Mucosa of rectum (tissue), 2 donors: Measurements from ENCODE around the gene ADAM12.

ENCODE experiments used
- H3K27ac ChIP-seq, 2 donors: one replicate each; pipeline ENCODE4 v1.7.0; 2013; ENCODE audit warnings: inconsistent platforms in 2 of 2, low read depth in 2 of 2, low read length in 2 of 2
- H3K27me3 ChIP-seq, 2 donors: one replicate each; pipeline ENCODE4 v1.7.0; 2013; ENCODE audit warnings: low read length in 2 of 2; ENCODE audit not compliant: control insufficient read depth in 2 of 2, insufficient read depth in 2 of 2
- H3K36me3 ChIP-seq, 2 donors: one replicate each; pipeline ENCODE4 v1.7.0; 2013; ENCODE audit warnings: low read length in 2 of 2; ENCODE audit not compliant: control insufficient read depth in 2 of 2, insufficient read depth in 2 of 2
- H3K4me1 ChIP-seq, 2 donors: one replicate each; pipeline ENCODE4 v1.7.0; 2013; ENCODE audit warnings: low read length in 2 of 2, mild to moderate bottlenecking in 1 of 2; ENCODE audit not compliant: control insufficient read depth in 2 of 2, insufficient read depth in 2 of 2
- H3K4me3 ChIP-seq, 2 donors: one replicate each; pipeline ENCODE4 v1.7.0; 2013; ENCODE audit warnings: low read length in 2 of 2
- H3K9ac ChIP-seq, 2 donors: one replicate each; pipeline ENCODE4 v1.7.0; 2013; ENCODE audit warnings: low read length in 2 of 2, low read depth in 1 of 2, mild to moderate bottlenecking in 1 of 2
- H3K9me3 ChIP-seq, 2 donors: one replicate each; pipeline ENCODE4 v1.7.0; 2013; ENCODE audit warnings: low read length in 2 of 2; ENCODE audit not compliant: control insufficient read depth in 2 of 2
- donor health status: healthy.
- donor health status: Normal muscosa, but diverticular disease.

ADAM12 gene

DNA sequence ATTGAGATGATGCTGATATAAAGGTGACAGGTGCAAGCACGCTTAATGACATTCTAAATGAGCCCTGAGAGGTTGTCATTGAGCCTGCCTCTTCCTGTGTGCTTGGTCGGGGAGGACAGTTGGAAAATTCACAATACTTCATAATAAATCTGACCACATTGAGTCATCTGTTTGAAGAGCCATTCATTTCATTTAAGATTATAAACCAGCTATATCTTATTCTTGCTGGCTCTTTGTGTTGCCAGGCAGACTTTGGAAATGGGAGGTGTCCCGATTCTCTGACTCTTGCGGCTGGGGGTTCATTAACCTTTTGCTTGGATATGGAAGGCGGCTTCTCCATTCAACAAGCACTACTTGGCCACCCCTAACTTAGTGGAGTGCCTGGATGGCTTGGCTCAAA is 293.7 kb downstream of the ADAM12 start:
- Histone ChIP-seq H3K27ac (no peak overlapping the region), H3K4me3 (no peak overlapping the region), H3K27me3 (no peaks in the 10 kb centered on the region), H3K4me1 (no peaks in the 10 kb centered on the region), H3K9ac (no peak overlapping the region), H3K36me3 (no peaks in the 10 kb centered on the region), H3K9me3 (no peaks in the 10 kb centered on the region)

DNA sequence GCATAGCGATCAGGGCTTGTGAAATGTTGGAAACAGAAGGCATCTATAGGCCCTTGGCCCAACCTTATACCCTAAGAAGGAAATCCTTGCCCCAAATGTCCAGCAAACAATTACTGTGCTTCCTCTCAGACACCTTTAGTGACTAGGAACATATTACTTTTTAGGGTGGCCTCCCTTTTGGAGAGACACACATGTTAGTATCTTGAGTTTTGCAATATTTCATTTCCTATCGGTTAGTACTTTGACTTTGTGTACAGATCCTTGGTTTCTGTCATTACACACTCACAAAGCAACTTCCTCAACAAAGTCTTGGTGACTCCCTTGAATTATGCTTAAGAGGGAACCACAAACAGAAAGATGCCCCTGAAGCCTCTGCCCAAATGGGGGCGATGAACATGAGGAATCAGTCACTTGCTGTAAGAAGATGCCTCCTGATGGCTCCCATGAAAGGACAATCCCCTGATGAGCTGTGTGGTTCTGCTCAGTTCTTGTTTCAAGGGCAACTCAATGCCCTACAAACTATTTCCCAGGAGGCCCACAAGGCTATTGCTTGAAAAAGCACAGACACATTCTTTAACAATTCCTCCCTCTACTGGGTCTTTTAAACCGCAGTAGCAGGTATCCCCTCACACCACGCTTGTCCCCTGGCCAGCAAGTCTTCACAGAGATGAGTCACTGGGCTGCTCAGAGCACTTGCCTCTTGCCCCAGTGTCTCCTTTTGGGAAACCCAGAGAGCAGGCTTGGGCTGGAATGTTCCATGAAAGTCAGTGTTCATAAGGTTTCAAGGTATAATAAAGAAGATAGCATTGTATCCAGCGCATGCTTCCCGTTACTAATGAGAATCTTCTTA is 295.7 kb downstream of the ADAM12 start:
- no peaks in the 10 kb centered on the region for H3K9me3 ChIP-seq
- H3K4me3 ChIP-seq = no peak overlapping the region
- no peaks in the 10 kb centered on the region for H3K36me3 ChIP-seq
- no peaks in the 10 kb centered on the region for H3K27me3 ChIP-seq
- H3K4me1 ChIP-seq = no peaks in the 10 kb centered on the region
- no peak overlapping the region for H3K9ac ChIP-seq
- H3K27ac ChIP-seq = no peak overlapping the region

DNA sequence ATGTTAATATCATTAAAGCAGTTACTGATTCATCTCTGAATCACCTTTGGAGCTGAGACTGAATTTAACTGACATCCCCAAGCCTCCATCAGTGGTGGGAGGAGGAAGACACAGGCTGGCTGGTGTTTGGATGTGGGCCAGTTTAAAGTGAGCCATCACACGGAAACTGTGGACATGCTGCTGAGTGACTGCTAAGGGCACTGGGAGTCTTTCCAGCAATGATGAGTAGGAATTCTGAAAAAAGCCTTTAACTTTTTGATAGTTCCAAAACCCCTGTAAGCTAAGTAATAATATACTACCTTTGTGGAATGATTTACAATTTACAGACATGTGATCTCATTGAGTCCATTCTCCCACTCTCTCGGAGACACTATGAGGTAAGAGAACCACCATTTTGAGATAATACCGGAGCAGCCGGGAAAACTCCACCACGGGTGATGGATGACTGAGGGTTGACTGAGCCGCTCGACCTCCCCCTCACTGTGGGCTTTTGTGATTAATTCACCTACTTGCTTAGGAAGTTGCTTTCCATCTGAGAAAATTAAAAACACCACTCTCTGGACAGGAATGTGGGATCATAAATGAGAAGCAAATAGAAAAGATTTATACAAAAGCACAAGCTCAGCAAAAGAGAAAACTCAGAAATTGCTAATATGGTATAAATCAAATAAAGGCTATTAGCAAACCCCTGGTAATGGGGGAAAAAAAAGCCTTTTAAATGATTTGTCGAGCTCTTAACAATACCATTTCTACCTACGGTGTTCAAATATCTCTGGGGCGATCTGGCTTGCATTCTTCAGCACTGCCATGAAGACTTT is 297.2 kb downstream of the ADAM12 start:
- Histone ChIP-seq H3K4me3 (no peak overlapping the region), H3K9me3 (no peaks in the 10 kb centered on the region), H3K9ac (no peak overlapping the region), H3K27me3 (no peaks in the 10 kb centered on the region), H3K27ac (no peak overlapping the region), H3K4me1 (no peaks in the 10 kb centered on the region), H3K36me3 (no peaks in the 10 kb centered on the region)

DNA sequence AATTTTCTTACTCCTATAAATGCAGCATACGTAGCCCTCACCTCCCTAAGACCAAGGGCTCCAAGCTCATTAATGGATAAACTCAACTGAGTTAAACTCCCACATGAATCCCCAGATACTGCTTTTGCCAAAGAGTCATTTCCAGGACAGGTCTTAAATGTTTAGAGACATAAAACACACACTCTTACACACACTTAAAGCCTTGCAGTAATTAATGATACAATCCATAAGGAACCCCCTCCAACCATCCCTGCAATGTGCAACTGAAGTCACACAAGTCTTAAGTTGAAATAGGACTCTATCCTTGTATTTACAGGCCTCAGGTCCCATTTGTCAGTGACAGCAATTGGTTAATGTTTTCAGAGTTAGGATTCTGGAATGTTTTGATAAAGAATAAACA is 297.8 kb downstream of the ADAM12 start:
- Histone ChIP-seq H3K9ac (no peak overlapping the region), H3K4me1 (no peaks in the 10 kb centered on the region), H3K4me3 (no peak overlapping the region), H3K27ac (no peak overlapping the region), H3K27me3 (no peaks in the 10 kb centered on the region), H3K9me3 (no peaks in the 10 kb centered on the region), H3K36me3 (no peaks in the 10 kb centered on the region)

DNA sequence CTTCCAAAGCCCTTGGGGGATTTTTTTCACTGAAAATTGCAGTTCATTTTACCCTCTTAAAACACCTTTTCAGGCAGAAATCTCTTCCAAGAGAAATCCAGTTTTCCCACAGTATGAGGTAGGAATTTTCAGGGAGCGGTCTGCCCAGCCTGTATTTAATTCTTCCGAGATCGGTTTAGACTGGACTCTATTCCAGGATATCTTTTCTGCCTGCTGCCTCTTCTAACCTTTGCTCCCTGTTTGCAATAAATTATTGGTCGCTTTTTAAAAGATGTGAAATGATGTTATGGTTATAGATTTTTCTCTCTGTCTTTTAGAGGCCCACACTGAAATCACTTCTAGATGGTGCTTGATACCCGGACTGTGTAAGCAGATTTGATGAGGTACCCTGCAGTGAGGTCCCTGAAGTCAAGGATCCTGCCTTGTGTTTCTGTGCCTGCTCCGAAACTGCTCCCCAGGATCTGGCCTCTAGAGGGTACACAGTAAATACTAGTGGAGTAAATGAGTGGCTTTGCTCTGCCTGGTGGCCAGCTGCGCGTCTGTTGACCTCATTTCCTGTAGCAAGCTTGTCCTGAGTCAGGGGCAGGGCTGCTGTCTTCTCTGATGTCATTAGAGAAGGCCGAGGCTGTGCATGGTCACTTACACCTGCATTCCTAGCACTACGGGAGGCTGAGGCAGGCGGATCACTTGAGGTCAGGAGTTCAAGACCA is 300.3 kb downstream of the ADAM12 start:
- H3K4me1 ChIP-seq = no peaks in the 10 kb centered on the region
- H3K9ac ChIP-seq = no peak overlapping the region
- no peaks in the 10 kb centered on the region for H3K27me3 ChIP-seq
- no peaks in the 10 kb centered on the region for H3K9me3 ChIP-seq
- no peaks in the 10 kb centered on the region for H3K36me3 ChIP-seq
- no peak overlapping the region for H3K27ac ChIP-seq
- H3K4me3 ChIP-seq = no peak overlapping the region

DNA sequence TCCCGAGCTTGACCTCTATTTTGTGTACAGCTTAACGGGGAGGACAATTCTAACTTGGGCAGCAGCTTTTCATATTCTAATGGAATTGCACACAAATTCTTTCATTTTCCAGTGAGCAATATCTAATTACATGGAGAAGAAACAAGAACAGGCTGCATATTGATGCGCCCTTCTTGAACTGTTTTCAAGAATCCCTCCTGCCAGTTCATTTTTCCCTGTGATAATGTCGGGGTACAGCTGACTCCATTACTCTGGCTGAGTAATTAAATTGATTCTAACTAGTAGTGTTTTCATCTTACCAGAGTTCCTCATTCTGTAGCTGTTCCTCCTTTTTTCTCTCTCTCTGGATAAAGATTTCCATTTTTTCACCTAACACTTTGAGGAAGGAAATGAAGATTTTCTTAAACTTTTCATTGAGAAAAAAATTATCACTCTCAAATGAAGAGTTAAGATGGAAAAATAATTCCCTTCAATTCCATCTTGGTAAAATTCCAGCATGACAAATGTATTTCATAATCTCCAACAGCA is 301.1 kb downstream of the ADAM12 start:
- Histone ChIP-seq H3K9ac (no peak overlapping the region), H3K27me3 (no peaks in the 10 kb centered on the region), H3K27ac (no peak overlapping the region)

DNA sequence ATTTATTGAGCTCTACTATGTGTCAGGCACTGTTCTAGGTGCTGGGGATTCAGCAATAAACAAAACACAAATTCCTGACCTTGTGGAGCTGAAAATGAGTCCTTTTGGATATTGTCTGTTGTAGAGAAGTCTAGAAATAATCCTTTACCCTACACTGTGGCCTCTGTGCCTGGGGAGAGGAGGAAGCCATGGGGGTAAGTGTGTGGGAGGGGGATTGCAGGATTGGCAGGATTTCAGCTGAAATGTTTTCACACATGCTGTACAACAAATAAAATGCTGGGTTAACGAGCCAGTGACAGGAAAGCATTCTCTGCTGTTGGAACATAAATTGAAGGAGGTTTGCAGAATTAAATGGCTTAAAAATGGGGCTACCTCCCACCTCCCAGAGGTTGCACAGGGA is 302.5 kb downstream of the ADAM12 start:
- Histone ChIP-seq H3K27ac (no peak overlapping the region), H3K27me3 (no peaks in the 10 kb centered on the region), H3K9ac (no peak overlapping the region), H3K4me3 (no peak overlapping the region), H3K36me3 (no peaks in the 10 kb centered on the region), H3K9me3 (no peaks in the 10 kb centered on the region), H3K4me1 (no peaks in the 10 kb centered on the region)

More for the DNA sequence above, 301.1 kb downstream of the ADAM12 start:
- no peaks in the 10 kb centered on the region for H3K4me1 ChIP-seq
- H3K36me3 ChIP-seq = no peaks in the 10 kb centered on the region
- H3K9me3 ChIP-seq = no peaks in the 10 kb centered on the region
- H3K4me3 ChIP-seq = no peak overlapping the region

DNA sequence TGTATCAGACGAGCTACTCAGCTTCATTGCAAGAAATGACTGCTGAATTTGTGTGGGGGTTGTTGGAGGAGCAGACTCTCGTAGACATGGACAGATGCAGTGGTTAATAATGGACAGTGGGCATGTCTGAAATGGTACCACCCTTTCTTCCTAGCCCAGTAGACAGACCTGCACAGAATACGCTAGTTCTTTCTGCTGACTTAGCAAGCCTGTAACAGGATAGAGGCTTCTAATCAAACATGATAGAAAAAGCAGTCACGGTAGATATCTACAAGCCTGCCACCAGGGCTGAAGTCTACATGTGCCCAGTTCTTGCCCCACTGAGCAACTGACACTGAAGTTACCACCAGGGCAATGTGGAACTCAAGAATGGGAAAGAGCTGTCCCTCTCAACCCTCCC is 303.9 kb downstream of the ADAM12 start:
- Histone ChIP-seq H3K4me3 (no peak overlapping the region), H3K4me1 (no peaks in the 10 kb centered on the region), H3K27ac (no peak overlapping the region), H3K9ac (no peak overlapping the region), H3K36me3 (no peaks in the 10 kb centered on the region), H3K27me3 (peaks cover 3 to 5% of the 10 kb centered on the region in 2 donors), H3K9me3 (no peaks in the 10 kb centered on the region)

DNA sequence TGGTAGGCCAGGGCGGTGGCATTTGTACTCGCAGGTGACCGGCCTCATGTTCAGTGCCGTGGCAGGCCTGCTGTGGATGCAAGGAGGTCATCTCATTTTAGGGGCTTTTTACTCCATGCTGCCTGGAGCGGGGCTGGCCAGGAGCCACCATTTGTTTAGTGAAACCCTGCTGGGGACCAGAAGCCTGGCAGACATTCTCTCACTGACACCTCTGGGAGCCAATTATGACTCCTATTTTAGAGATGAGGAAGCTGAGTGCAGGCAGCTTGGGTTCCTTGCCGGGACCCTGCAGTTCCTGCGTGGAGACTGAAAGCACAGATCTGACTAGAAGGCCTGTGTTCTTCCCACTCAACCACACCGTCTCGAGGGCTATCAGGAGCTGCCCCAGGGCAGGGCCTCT is 305.3 kb downstream of the ADAM12 start:
- Histone ChIP-seq H3K4me1 (no peaks in the 10 kb centered on the region), H3K9ac (no peak overlapping the region), H3K4me3 (no peak overlapping the region), H3K36me3 (no peaks in the 10 kb centered on the region), H3K9me3 (no peaks in the 10 kb centered on the region), H3K27me3 (peaks cover 3 to 5% of the 10 kb centered on the region in 2 donors), H3K27ac (no peak overlapping the region)
